NCI-H82 (cell line): ENCODE measurements around the gene TPRN.

Source experiments
- DNase-seq: peaks from one replicate; lab custom pipeline; 2025; lab: John Stamatoyannopoulos, UW

Gene TPRN

GRCh38 chr9:137189297-137190295 is 10.9 kb downstream of the TPRN start:
- DNase-seq: no peak

GRCh38 chr9:137188490-137189296 is 11.8 kb downstream of the TPRN start, which contains the start of the genes ANAPC2 and SSNA1:
Gene ANAPC2 (minus strand): TSS chr9:137188560. CDS start chr9:137188532, 28 bp downstream.
Gene SSNA1 (plus strand): TSS chr9:137188676. CDS start chr9:137188727, 51 bp downstream.
- peak; percentile 93 for DNase-seq

GRCh38 chr9:137188086-137188489 is 12.5 kb downstream of the TPRN start:
- no peak for DNase-seq

GRCh38 chr9:137187386-137187785 is 13.2 kb downstream of the TPRN start:
- DNase-seq: no peak

- no peak for DNase-seq
These were observed 14.2 kb downstream of the TPRN start for GRCh38 chr9:137186385-137186784.

- DNase-seq: no peak
These were observed 14.6 kb downstream of the TPRN start for GRCh38 chr9:137185921-137186320.

- DNase-seq: no peak
These were observed 15.5 kb downstream of the TPRN start for GRCh38 chr9:137184881-137185660.

- DNase-seq: no peak
These were observed 16.5 kb downstream of the TPRN start for GRCh38 chr9:137183980-137184595.

GRCh38 chr9:137182836-137183235 is 17.7 kb downstream of the TPRN start:
- DNase-seq: no peak

GRCh38 chr9:137181680-137182079 is 18.9 kb downstream of the TPRN start:
- no peak for DNase-seq

GRCh38 chr9:137180491-137180890 is 20.1 kb downstream of the TPRN start:
- no peak for DNase-seq

- DNase-seq: no peak
These were observed 20.8 kb downstream of the TPRN start for GRCh38 chr9:137179761-137180160.

- DNase-seq: no peak
These were observed 21.5 kb downstream of the TPRN start for GRCh38 chr9:137178939-137179630.

GRCh38 chr9:137178201-137178938 is 22.2 kb downstream of the TPRN start:
- no peak for DNase-seq

- DNase-seq: peak; percentile 77
These were observed 24.0 kb downstream of the TPRN start for GRCh38 chr9:137176302-137177182.

- DNase-seq: no peak
These were observed 25.1 kb downstream of the TPRN start for GRCh38 chr9:137175345-137175961.

GRCh38 chr9:137174722-137175293 is 25.7 kb downstream of the TPRN start:
- no peak for DNase-seq
